Measurements from ENCODE around the gene YBX2.
"Not testable (repeated sequence)": the region's sequence is repeated elsewhere in the genome, so short reads cannot be mapped to it uniquely, and the experiment has no call there.

YBX2 gene

DNA sequence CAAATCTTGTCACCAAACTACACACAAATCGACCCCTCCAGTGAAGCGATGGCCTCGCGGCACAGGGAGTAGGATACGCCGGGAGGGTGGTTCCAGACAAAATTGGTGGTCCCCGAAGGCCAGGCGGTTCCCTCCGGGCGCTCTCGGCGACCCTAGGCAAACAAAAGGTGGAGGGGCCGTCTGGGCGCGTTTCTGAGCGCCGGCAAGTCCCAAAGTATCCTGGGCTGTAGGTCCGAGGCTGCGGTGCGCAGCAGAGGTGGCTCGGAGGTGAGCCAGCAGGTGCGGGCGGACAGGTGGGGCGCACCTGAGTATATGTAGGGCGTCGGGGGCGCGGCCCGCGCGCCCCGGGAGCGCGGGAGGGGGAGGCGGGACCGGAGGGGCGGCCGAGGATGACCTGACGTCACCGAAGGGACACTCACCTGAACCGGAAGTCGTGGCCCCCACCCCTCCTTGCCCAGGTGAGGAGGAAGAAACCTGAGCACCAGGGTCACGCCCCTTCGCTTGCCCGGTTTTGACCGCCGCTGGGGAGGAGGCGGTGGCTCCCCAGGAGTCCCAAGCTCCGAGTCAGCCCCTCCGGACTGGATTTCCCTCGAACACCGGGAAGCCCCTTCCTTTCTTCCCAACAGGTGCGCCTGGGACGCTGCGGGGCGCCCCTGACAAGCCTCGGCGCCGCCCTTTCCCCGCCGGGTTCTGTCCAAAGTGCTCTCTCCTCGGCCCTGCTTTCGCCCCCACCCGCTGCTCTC is 32.1 kb downstream of the YBX2 start, which contains the start of gene CLDN7:
TSS of gene CLDN7 (minus strand) at position 287 of the 743 bp plus-strand sequence. CDS start 435 bp downstream, outside the sequence.
- no peak for DNase-seq

DNA sequence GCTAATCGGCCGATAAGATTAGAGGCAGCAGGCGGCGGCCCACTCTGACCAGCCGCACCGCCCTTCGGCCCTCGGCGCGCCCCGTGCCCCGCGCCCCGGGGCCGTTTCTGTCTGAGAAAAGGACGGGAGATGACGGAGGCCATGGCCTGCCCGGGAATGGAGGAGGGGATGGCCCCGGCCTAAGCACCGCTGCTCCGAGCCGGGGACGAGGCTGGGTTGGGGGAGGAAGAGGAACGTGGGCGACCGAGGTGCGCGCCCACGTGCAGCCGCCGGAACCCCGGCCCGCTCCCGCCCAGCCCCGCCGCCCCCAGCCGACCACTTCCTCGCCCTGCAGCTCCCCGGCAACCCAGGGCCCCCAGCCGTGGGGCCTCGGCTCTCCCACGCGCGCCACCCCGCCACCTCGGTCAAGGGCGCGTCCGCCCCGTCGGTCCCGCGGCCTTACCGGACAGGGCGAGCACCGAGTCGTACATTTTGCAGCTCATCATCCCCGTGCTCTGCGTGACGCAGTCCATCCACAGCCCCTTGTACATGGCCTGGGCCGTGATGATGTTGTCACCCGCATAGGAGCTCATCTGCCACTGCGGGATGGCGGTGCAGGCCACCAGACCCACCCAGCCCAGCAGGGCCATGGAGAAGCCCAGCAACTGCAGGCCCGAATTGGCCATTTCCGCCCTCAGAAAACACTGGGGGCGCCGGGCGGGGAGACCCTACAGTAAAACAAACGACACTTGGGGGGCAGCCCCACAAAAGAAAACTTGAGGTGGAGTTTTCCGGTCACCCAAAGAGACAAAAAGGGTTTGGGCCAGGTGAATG is 32.9 kb downstream of the YBX2 start:
- no peak for DNase-seq

DNA sequence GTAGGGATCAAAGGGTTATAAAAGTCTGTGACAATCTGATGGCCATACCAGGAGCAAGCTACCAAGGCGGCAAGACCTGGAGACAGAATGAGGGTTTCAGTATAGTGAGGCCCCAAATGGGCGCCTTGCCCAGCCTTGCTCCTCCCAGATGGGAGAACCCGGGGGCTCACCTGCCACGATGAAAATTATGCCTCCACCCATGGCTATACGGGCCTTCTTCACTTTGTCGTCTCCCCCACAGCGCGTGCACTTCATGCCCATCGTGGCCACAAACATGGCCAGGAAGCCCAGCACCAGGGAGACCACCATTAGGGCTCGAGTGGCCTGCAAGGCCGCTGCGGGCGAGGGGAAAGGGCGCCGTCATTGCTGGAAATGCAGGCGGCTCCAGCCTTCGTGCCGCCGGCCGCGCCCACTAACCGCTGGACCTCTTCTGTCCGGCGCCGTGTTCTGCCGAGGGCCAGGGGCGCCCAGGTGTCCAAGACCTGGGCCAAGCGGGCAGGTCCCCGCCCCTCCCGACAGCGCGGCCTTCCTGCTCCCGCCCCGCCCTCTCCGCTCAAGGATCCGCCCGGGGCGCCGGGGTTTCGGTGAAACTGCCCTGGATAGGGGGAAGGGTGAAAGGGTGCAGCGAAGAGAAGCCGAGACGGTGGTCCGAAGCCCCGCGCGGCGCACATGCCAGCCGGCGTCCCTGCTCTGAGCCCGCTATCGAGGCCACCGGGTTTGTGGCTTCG is 33.6 kb downstream of the YBX2 start:
- DNase-seq: peak; percentile 71

GRCh38 chr17:7260151-7260550 is 34.3 kb downstream of the YBX2 start:
- no peak for DNase-seq

GRCh38 chr17:7259555-7259889 is 34.9 kb downstream of the YBX2 start:
- no peak for DNase-seq

DNA sequence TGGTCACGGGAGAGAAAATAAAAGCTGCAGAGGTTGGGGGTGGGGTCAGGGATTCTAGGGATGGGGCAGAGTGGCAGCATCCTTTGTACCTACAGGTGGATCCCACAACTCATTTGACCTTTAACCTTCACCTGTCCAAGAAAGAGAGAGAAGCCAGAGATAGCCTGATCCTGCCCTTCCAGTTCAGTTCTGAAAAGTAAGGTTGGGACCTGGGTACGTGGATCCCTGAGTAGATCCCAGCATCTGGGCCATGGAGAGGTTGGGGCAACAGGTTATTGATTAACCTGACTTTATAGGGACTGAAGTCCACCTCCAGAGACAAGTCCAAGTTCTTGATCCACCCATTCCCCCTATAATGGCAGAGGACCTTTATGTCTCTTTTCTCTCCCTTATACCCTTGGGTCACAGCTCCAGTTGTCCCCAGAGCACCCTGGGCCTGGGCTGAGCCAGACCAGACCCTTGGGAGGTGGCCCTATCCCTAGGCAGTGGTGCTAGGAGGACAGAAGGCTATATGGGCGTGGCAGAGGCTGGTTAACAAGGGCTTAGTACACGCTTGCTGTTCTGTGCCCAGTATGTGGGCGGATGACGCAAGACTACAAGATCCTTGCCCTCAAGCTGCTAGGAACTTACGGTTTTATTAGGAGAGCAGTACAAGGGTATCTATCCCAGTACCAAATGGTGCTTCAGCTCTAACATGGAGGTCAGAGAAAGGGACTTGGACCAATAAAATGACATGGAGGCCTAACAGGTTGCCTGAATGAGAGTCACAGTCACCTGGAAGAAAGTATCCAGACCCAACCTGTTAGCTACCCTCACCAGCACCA is 35.5 kb downstream of the YBX2 start:
- DNase-seq: peak; percentile 41

DNA sequence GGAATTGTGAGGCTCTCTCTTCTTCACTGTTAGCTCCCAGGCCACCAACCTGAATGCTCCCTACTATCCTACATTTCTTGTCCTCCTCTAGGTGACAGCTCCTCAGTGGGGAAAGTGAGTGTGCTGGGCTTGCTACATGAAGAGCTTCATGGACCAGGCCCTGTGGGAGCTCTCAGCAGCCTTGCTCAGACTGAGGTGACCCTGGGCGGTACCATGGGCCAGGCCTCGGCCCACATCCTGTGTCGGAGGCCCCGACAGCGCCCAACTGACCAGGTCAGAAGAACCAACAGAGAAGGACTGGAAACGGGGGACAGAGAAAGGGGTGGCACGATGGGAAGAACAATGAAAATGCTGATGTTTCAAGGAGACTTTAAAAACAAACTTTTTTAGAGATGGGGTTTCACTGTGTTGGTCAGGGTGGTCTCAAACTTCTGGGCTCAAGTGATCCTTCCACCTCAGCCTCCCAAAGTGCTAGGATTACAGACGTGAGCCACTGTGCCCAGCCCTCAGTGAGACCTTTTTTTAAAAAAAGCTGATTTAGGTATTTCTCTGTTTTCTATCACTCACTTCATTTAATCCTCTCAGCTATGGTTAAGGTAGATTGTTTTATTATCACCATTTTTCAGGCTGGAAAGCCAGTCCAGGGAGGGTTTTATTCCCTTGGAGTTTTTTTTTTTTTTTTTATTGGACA is 37.5 kb downstream of the YBX2 start:
- DNase-seq: no peak

- no peak for DNase-seq
These were observed 39.9 kb downstream of the YBX2 start for GRCh38 chr17:7254511-7254910.

- no peak for DNase-seq
These were observed 41.4 kb downstream of the YBX2 start for GRCh38 chr17:7253082-7253481.

DNA sequence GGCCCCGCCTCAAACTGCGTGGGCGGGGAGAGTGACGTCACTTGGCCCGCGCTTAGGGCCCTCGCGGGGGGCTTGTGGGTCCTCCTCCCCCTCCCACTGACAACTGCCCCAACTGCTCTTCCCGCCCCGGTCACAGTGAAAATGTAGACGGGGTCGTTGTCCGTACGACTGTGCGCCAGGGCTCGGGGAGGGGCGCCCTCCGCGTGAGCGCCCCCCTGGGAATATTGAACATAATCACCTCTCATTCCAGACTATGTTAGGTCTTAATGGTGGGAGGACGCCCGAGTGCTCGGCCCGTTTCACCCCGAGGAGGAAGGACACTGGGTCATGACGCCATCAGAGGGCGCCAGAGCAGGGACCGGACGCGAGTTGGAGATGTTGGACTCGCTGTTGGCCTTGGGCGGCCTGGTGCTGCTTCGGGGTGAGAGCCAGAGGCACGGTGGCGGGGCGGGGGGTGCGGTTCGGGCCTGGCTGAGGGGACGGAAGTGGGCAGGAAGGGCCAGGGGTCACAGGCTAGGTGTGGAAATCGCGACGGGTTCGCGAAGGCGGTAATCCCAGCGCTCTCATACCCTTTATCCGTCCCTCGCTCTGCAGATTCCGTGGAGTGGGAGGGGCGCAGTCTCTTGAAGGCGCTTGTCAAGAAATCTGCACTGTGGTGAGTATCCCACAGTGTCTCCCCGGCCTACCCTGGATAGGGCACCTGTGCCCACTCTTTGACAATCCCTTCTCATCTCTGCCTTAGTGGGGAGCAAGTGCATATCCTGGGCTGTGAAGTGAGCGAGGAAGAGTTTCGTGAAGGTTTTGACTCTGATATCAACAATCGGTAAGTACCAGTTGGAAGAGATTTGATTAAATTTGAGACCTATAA is 42.0 kb downstream of the YBX2 start, which contains the start of gene ELP5:
TSS of gene ELP5 (plus strand) at position 40 of the 868 bp plus-strand sequence. CDS start at position 376, 336 bp downstream.
- DNase-seq: peak; percentile 98

GRCh38 chr17:7251661-7252175 is 42.7 kb downstream of the YBX2 start, which contains the start of gene CTDNEP1:
TSS of gene CTDNEP1 (minus strand) at chr17:7251734. CDS start at chr17:7251296, 438 bp downstream.
- DNase-seq: peak; percentile 100

- DNase-seq: peak; percentile 44
These were observed 43.5 kb downstream of the YBX2 start for GRCh38 chr17:7250695-7251627.

- peak; percentile 29 for DNase-seq
These were observed 44.6 kb downstream of the YBX2 start for GRCh38 chr17:7249830-7250229.

GRCh38 chr17:7249214-7249613 is 45.2 kb downstream of the YBX2 start:
- DNase-seq: no peak

DNA sequence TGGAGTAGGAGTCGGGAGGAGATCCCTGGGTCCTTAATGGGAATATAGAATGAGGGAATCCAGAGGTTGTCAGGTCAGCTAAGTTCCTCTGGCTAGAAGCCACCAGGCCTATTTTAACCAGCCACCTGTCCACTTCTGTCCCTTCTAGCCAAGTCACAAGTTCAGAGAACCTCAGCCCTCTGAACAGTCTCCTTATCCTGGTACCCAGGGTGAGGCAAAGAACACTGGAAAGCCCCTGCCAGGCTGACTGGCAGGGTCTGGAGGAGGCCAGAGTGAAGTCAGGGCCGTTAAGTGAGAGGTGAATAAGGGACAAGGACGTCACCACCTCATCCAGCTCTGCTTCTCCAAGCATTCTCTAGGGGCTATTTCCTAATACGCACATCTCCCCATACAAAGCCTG is 45.6 kb downstream of the YBX2 start:
- no peak for DNase-seq

DNA sequence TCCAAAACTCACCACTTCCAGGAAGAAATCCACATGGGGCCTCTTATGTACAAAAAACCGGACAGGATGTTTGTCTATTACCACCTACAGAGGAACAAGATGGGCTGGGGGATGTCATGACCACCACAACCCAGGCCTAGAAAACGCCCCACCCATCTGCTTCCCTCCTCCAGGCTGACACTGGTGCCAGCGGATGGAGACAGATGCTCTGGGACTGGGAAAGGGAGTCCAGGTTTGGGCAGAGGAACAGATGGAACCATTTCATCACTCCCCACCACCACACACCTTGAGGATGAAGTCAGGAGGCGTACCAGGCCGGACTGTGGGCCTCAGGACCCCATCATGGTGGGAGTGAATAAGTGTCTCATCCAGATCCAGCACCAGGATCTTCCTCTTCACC is 47.7 kb downstream of the YBX2 start:
- DNase-seq: no peak

DNA sequence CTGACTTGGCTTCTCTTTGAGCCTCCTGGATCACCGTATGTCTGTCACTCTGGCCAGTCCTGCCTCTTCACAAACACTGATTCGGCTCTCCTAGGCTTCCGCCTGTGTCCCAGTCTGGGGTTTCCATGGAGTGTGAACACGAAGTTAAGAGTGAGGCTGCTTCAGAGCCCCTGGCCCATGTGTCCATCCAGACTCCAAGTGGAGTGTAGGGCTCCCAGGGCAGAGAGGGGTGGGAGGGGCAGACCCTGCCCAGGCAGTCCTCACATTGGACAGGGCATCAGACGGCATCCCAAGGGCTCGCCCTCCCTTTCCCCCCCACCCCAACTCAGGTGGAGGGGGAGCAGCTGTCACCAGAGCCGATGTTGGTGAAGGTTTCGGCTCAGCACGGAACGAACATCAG is 50.6 kb downstream of the YBX2 start:
- DNase-seq: not testable (repeated sequence)

GRCh38 chr17:7243453-7243729 is 51.0 kb downstream of the YBX2 start:
- peak; percentile 64 for DNase-seq

GRCh38 chr17:7242717-7243452 is 51.6 kb downstream of the YBX2 start:
- peak; percentile 98 for DNase-seq

Measured in OCI-M1 (cell line).